ENCODE results near the gene OR10T2. TPM values are rescaled to one million over a fixed set of nuclear protein-coding genes. Genes with fewer than 3 reads are reported as not detected.

Gene OR10T2
- total and polyA plus RNA-seq, 2 donors (not counting 3 experiments of a cell fraction or from before 2014, with no cell fraction given) = not detected

GRCh38 chr1:158425027-158425426 lies 25.8 kb upstream of the OR10T2 start:
- Histone ChIP-seq H3K36me3 (ENCODE audit: control insufficient read depth in 2 of 2, extremely low read depth in 1 of 2, insufficient read depth in 2 of 2, low read length in 2 of 2) (no peaks in the 10 kb centered on the region), H3K4me2 (ENCODE audit: insufficient read depth, low read length) (no peak overlapping the region), H2AFZ (ENCODE audit: low read depth, low read length) (no peak overlapping the region), H3K9me1 (replicated peaks; ENCODE audit: control insufficient read depth, extremely low read depth, insufficient read depth, low read length) (no peaks in the 10 kb centered on the region), H3K9ac (replicated peaks; ENCODE audit: extremely low read depth, insufficient read depth, low read length) (no peak overlapping the region), H3K4me1 (ENCODE audit: control insufficient read depth, extremely low read depth, insufficient read depth, low read length) (no peaks in the 10 kb centered on the region), H3K27ac (ENCODE audit: insufficient read depth, low read depth, low read length) (no peak overlapping the region), H3K9me3 (replicated peaks; ENCODE audit: control insufficient read depth, insufficient read depth, low read length) (no peaks in the 10 kb centered on the region), H3K27me3 (ENCODE audit: control insufficient read depth in 2 of 2, insufficient read depth in 2 of 2, low read length in 2 of 2) (no peaks in the 10 kb centered on the region), H4K20me1 (replicated peaks; ENCODE audit: control insufficient read depth, extremely low read depth, insufficient read depth, low read length) (no peaks in the 10 kb centered on the region), H3K79me2 (ENCODE audit: control insufficient read depth, insufficient read depth, low read length) (no peaks in the 10 kb centered on the region), H3K4me3 (replicated peaks in 1 of 3; ENCODE audit: insufficient read depth in 1 of 3, low read depth in 1 of 3, low read length in 3 of 3) (no peak overlapping the region)
- intact Hi-C loops (cut with micrococcal nuclease) (no loop called here), dilution Hi-C loops (cut with MboI; ENCODE audit: extremely low pct_ligation_motif_present, low sequenced_read_pairs) (no loop called here)
- TF ChIP-seq FOS (IDR thresholded peaks at IDR 0.05; ENCODE audit: borderline replicate concordance, insufficient read depth, low read length) (no peak), POLR2A (IDR thresholded peaks at IDR 0.05; ENCODE audit: low read depth, low read length) (no peak), MAX (IDR thresholded peaks at IDR 0.05; ENCODE audit: insufficient read depth, insufficient read length) (no peak), CTCF (IDR thresholded peaks at IDR 0.05; ENCODE audit: extremely low read depth in 1 of 2, insufficient read depth in 1 of 2, low read depth in 1 of 2, low read length in 2 of 2) (no peak), EZH2 (IDR thresholded peaks at IDR 0.05; ENCODE audit: borderline replicate concordance, low read depth, low read length, severe bottlenecking) (no peak), POLR2AphosphoS5 (IDR thresholded peaks at IDR 0.05; ENCODE audit: insufficient read depth, low read depth, low read length) (no peak), GATA2 (IDR thresholded peaks at IDR 0.05; ENCODE audit: insufficient read depth, insufficient read length, low read depth, low read length) (no peak), MYC (IDR thresholded peaks at IDR 0.05; ENCODE audit: low read depth, low read length) (no peak), JUN (IDR thresholded peaks at IDR 0.05; ENCODE audit: borderline replicate concordance, insufficient read depth, insufficient read length, low read depth) (no peak)
- CTCF ChIA-PET = no interaction called here
- POLR2A ChIA-PET = no interaction called here
- DNase-seq (ENCODE audit: low read depth, low spot score) = no peak
- no peak for FAIRE-seq
- BruUV-seq (replicated peaks) = no TSS peak
